Activated B cell treated with CpG ODN at 0.5 μM for 24 hours (primary cell): ENCODE data around the gene SYNJ1. TPM values are rescaled to one million over a fixed set of nuclear protein-coding genes. Genes with fewer than 3 reads are reported as not detected.

Experiments used
- ATAC-seq: fragments of 200-7000 bp; cut with Tn5 transposase; one replicate; pipeline ENCODE4 v1.10.0; 2021; ENCODE audit warnings: low read depth, mild to moderate bottlenecking, moderate library complexity
- CTCF ChIA-PET: fragments of 350-600 bp; sonication (Branson Sonifier 250); formaldehyde crosslinking; loops from one replicate; lab custom pipeline; 2021; ENCODE audit warnings: antibody characterized with exemption; lab: Charles Lee
- POLR2A ChIA-PET: fragments of 350-600 bp; sonication (Branson Sonifier 250); formaldehyde crosslinking; loops from one replicate; lab custom pipeline; 2021; ENCODE audit warnings: antibody characterized with exemption; lab: Charles Lee
- DNase-seq: peaks from one replicate; pipeline ENCODE4 v3.0.0; 2022
- H3K27ac Mint-ChIP-seq: one replicate; pipeline ENCODE4 v1.8.0; 2020; ENCODE audit warnings: mixed read lengths
- H3K27me3 Mint-ChIP-seq: one replicate; pipeline ENCODE4 v1.8.0; 2021; ENCODE audit warnings: mixed read lengths
- H3K36me3 Mint-ChIP-seq: one replicate; pipeline ENCODE4 v1.8.0; 2021; ENCODE audit warnings: low read depth, mixed read lengths
- H3K4me1 Mint-ChIP-seq: one replicate; pipeline ENCODE4 v1.8.0; 2021; ENCODE audit warnings: mixed read lengths
- H3K4me3 Mint-ChIP-seq: one replicate; pipeline ENCODE4 v1.8.0; 2020; ENCODE audit warnings: mild to moderate bottlenecking, mixed read lengths
- H3K9me3 Mint-ChIP-seq: one replicate; pipeline ENCODE4 v1.8.0; 2020; ENCODE audit warnings: mixed read lengths
- intact Hi-C: fragments of 100-400 bp; cut with micrococcal nuclease; formaldehyde crosslinking; loops from one replicate; pipeline ENCODE4 v1.15.1; 2024
- total RNA-seq: library from RNA; stranded (reverse); gene quantifications from 2 replicates; pipeline ENCODE4 v1.2.3, GENCODE V29; 2022
- TF ChIP-seq, protein P1 (sequence below): fragments of 200-600 bp; IDR thresholded peaks from one replicate; pipeline ENCODE4 v1.8.0; 2022; ENCODE audit warnings: antibody characterized with exemption, mild to moderate bottlenecking

The SYNJ1 gene
- total RNA-seq, 1 donor from 2014 or later: 5.2 TPM

GRCh38 chr21:32581732-32582131 lies 146.1 kb downstream of the SYNJ1 start:
- ATAC-seq (no peak), DNase-seq (no peak)
- TF ChIP-seq, protein P1, sequence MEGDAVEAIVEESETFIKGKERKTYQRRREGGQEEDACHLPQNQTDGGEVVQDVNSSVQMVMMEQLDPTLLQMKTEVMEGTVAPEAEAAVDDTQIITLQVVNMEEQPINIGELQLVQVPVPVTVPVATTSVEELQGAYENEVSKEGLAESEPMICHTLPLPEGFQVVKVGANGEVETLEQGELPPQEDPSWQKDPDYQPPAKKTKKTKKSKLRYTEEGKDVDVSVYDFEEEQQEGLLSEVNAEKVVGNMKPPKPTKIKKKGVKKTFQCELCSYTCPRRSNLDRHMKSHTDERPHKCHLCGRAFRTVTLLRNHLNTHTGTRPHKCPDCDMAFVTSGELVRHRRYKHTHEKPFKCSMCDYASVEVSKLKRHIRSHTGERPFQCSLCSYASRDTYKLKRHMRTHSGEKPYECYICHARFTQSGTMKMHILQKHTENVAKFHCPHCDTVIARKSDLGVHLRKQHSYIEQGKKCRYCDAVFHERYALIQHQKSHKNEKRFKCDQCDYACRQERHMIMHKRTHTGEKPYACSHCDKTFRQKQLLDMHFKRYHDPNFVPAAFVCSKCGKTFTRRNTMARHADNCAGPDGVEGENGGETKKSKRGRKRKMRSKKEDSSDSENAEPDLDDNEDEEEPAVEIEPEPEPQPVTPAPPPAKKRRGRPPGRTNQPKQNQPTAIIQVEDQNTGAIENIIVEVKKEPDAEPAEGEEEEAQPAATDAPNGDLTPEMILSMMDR: no peak
- Mint-ChIP-seq H3K36me3 (peaks cover 2% of the 10 kb centered on the region), H3K27me3 (no peaks in the 10 kb centered on the region), H3K27ac (no peak overlapping the region), H3K4me1 (no peaks in the 10 kb centered on the region), H3K9me3 (no peaks in the 10 kb centered on the region), H3K4me3 (no peak overlapping the region)
- ChIA-PET POLR2A (no interaction called here), CTCF (no interaction called here)
- intact Hi-C loops: no loop called here

- Mint-ChIP-seq H3K27me3 (no peaks in the 10 kb centered on the region), H3K4me1 (no peaks in the 10 kb centered on the region), H3K27ac (no peak overlapping the region), H3K9me3 (no peaks in the 10 kb centered on the region), H3K36me3 (peaks cover 2% of the 10 kb centered on the region), H3K4me3 (no peak overlapping the region)
- intact Hi-C loops: no loop called here
- DNase-seq (no peak), ATAC-seq (no peak)
- TF ChIP-seq, protein P1: no peak
- ChIA-PET POLR2A (no interaction called here), CTCF (no interaction called here)
Measured at GRCh38 chr21:32580949-32581348, 146.9 kb downstream of the SYNJ1 start.

Other genes with a start within 250 kb of the SYNJ1 start
- 0.58 and 0.98 TPM in 2 replicates for gene TCP10L, start 142.5 kb downstream of the SYNJ1 start, total RNA-seq
- 36.4 and 37.3 TPM in 2 replicates for gene CFAP298, start 115.6 kb downstream of the SYNJ1 start, total RNA-seq
- gene PAXBP1, start 43.7 kb upstream of the SYNJ1 start, total RNA-seq: 36.4 and 43.4 TPM in 2 replicates